Measurements from ENCODE around the gene EXOC7. TPM values are rescaled to one million over a fixed set of nuclear protein-coding genes. Genes with fewer than 3 reads are reported as not detected.

EXOC7 gene
- total RNA-seq, 2 experiments from 2014 or later = 88.1 to 90.6 TPM

DNA sequence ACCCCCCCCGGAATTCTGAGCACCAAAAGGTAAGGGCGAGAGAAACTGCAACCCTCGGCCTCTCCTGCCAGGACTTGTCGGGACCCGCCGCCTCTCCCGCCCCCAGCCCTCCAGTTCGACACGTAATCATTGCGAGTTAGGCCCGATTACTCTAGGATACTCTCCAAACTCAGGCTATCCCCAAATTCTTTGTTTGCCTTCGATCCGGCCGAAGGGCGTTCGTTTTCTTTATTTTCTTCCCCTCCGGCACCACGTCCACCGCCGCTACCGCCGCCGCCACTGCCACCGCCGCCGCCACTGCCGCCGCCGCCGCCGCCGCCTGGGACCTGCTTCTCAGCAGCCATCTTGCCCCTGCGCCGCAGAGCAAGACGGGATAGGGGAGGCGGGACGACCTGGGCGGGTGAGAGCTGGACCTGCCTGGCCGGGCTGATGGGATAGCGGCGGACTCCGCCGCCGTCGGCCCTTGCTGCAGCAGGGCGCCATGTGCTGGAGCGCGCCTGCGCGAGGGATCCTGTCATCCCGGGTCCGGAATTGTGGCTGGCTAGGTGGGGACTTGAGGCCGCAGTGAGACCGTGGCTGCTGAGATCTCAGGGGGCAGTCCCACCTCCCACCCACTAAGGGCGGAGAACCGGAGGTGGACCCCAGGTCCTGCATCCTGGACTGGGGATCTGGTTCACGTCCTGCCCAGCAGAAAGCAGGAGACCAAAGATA lies 31.3 kb downstream of the EXOC7 start, which contains the start of gene SRP68:
TSS of gene SRP68 (minus strand) at position 370 of the 711 bp plus-strand sequence. CDS start at position 344, 26 bp downstream.
- Mint-ChIP-seq H3K36me3 (ENCODE audit: low read depth) (peaks cover 35% of the 10 kb centered on the region), H3K4me1 (ENCODE audit: low read depth) (peaks cover 49% of the 10 kb centered on the region), H3K27me3 (peaks cover 35% of the 10 kb centered on the region), H3K27ac (peak within 1 kb of the TSS; percentile 91), H3K4me3 (peak within 1 kb of the TSS; percentile 95), H3K9me3 (no peaks in the 10 kb centered on the region)
- peaks cover 29 to 32% of the 10 kb centered on the region in 2 experiments for H3K27me3 ChIP-seq (ENCODE audit: control insufficient read depth in 1 of 2, insufficient read depth in 2 of 2, low read length in 2 of 2)
- intact Hi-C loops (cut with DNase I, micrococcal nuclease) = loop anchor here in 1 of 2 experiments (1.0 kb wide), 1 partner anchor 281 kb away; the partner anchor contains the start of gene PRPSAP1
- DNase-seq = peak; percentile 66 to 92 (median 82)
- no peak for TF ChIP-seq CTCF (IDR thresholded peaks at IDR 0.05)
- peak within 1 kb of the TSS; percentile 70 to 82 for H3K27ac ChIP-seq (ENCODE audit: low read depth in 1 of 2, low read length in 2 of 2)
- H3K4me3 ChIP-seq (ENCODE audit: low read length) = peak within 1 kb of the TSS; percentile 99
- H3K9me3 ChIP-seq (ENCODE audit: control insufficient read depth in 1 of 2, insufficient read depth in 1 of 2, low read length in 2 of 2) = peaks cover 0 to 20% of the 10 kb centered on the region in 2 experiments
- H3K36me3 ChIP-seq (ENCODE audit: insufficient read depth, low read length) = peaks cover 20% of the 10 kb centered on the region
- ATAC-seq (ENCODE audit: poor library complexity) = peak; percentile 79
- H3K4me1 ChIP-seq (ENCODE audit: insufficient read depth, low read length) = peaks cover 64% of the 10 kb centered on the region
- CTCF ChIA-PET = interaction anchor here (1.2 to 1.4 kb wide), 2 partner anchors 49 to 58 kb away, joined by 3 read pairs; no protein-coding TSS in a partner anchor
- POLR2A ChIA-PET = interaction anchor here (0.8 to 1.8 kb wide), 4 partner anchors 9 to 196 kb away, joined by 3 to 10 read pairs (median 3); partner anchors contain the start of gene UBALD2

DNA sequence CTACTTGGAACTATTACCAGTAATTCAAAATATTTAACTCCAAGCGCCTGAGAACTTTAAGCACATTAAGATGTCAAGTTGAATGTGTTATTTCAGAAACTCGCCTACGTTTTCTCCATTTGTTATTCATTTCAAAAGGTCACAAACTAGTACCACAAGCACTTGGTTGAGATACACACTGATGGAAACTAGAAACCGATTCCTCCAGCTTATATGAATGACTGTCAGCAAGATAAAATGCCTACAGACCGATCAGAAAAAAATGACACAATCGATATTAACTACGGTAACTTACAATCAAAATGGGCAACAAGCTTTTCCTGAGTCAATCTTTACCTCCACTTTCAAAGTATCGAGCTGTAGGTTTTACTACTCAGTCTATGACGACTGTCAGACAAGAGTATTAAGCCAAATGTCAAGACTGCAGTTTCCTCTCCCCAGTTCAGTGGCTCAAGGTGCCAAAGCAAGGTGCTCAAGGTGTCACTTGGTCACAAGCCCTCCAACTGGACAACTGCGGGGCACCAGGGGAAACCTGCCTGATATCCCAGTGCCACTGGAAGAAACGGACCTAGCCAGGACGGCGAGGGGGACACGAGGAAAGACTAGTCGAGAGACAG lies 31.9 kb downstream of the EXOC7 start:
- H3K27me3 Mint-ChIP-seq = peaks cover 28% of the 10 kb centered on the region
- CTCF ChIA-PET = interaction anchor here (1.2 to 1.4 kb wide), 2 partner anchors 50 to 57 kb away, joined by 3 read pairs; no protein-coding TSS in a partner anchor
- POLR2A ChIA-PET = interaction anchor here (0.8 to 1.8 kb wide), 3 partner anchors 8 to 197 kb away, joined by 3 to 10 read pairs (median 3); partner anchors contain the start of gene UBALD2

More for the DNA sequence above, 31.9 kb downstream of the EXOC7 start:
- Mint-ChIP-seq H3K4me1 (ENCODE audit: low read depth) (peaks cover 42% of the 10 kb centered on the region), H3K9me3 (no peaks in the 10 kb centered on the region), H3K36me3 (ENCODE audit: low read depth) (peaks cover 42% of the 10 kb centered on the region), H3K4me3 (peak overlapping the region; percentile 95), H3K27ac (peak overlapping the region; percentile 91)
- Histone ChIP-seq H3K36me3 (ENCODE audit: insufficient read depth, low read length) (peaks cover 25% of the 10 kb centered on the region), H3K9me3 (ENCODE audit: control insufficient read depth in 1 of 2, insufficient read depth in 1 of 2, low read length in 2 of 2) (peaks cover 0 to 20% of the 10 kb centered on the region in 2 experiments), H3K27me3 (ENCODE audit: control insufficient read depth in 1 of 2, insufficient read depth in 2 of 2, low read length in 2 of 2) (peaks cover 28 to 30% of the 10 kb centered on the region in 2 experiments), H3K27ac (ENCODE audit: low read depth in 1 of 2, low read length in 2 of 2) (peak overlapping the region; percentile 70 to 82), H3K4me1 (ENCODE audit: insufficient read depth, low read length) (peaks cover 58% of the 10 kb centered on the region), H3K4me3 (ENCODE audit: low read length) (peak overlapping the region; percentile 99)
- intact Hi-C loops (cut with DNase I, micrococcal nuclease) = loop anchor here in 1 of 2 experiments (1.0 kb wide), 2 partner anchors 33 to 282 kb away; partner anchors contain the start of gene PRPSAP1
- DNase-seq (peak in 2 of 14 experiments; percentile 17 to 38), ATAC-seq (ENCODE audit: poor library complexity) (peak; percentile 17)
- TF ChIP-seq CTCF (IDR thresholded peaks at IDR 0.05) = no peak
